ENCODE data around the gene WSB2.

GRCh38 chr12:118061011-118061872, at the start of gene WSB2:
- TF ChIP-seq CTCF (IDR thresholded peaks at IDR 0.05; ENCODE audit: low read depth, low read length, missing input control) (no peak), FOXA2 (IDR thresholded peaks at IDR 0.05) (no peak)

Measured in liver (tissue), 2 donors.